H4 (cell line): Measurements from ENCODE around the gene SART3. TPM values are rescaled to one million over a fixed set of nuclear protein-coding genes. Genes with fewer than 3 reads are reported as not detected.
"Not testable (repeated sequence)": the region's sequence is repeated elsewhere in the genome, so short reads cannot be mapped to it uniquely, and the experiment has no call there.

Experiments used
- DNase-seq: peaks from one replicate; pipeline ENCODE4 v3.0.0-alpha.2; 2015; ENCODE audit warnings: low spot score
- total RNA-seq: library from RNA; depleted of rRNA; stranded (reverse); fragments of >200 nt; shearing (Covaris generic); gene quantifications from 2 replicates; pipeline ENCODE4 v1.2.3, GENCODE V29; 2014

SART3 gene
- total RNA-seq, 1 experiment from 2014 or later, result 44.8 TPM

DNA sequence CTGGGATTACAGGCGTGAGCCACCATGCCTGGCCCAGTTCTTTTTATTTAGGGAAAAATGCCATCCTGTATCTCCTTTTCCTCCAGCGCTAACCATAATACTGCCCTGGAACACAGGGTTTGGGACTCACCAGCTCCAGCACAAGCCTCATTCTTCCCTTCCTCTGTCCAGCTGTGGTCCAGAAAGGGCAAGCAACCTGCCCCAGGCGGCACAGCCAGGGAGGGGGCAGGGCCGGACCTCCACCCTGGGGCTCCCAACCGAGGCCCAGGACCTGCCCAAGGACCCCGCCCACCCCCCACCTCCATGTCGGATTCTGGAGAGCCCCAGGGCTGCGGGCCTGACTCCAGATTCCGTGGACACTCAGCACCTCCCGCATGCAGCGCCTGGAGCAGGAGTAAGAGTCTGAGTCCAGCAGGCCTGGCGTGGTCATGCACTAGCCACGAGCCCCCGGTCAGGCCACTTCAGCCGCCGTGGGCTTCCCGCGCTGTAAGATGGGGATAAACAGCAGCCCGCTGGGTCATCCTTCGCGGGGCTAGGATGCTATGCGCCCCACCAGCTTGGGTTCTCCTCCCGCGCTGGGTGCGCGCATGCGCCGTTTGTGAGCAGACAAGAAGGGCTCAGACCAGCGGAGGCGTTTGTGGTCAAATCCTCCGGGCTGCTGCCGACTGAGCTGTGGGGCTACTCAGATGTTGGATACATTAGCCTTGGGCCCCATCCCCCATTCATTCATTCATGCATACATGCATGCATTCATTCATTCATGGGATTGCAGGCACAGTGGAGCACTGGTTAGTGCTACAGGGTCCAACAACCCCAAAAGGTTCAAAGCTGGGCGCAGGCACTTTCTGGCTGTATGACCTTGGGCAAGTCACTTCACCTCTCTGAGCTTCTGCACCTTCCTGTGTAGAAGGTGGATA is 20.6 kb upstream of the SART3 start:
- DNase-seq, result no peak

- no peak for DNase-seq
Observed at GRCh38 chr12:108580531-108580930, 19.6 kb upstream of the SART3 start.

GRCh38 chr12:108578813-108579212 is 17.8 kb upstream of the SART3 start:
- DNase-seq, result no peak

- no peak for DNase-seq
Observed at GRCh38 chr12:108578264-108578663, 17.3 kb upstream of the SART3 start.

GRCh38 chr12:108577458-108577857 is 16.5 kb upstream of the SART3 start:
- no peak for DNase-seq

DNA sequence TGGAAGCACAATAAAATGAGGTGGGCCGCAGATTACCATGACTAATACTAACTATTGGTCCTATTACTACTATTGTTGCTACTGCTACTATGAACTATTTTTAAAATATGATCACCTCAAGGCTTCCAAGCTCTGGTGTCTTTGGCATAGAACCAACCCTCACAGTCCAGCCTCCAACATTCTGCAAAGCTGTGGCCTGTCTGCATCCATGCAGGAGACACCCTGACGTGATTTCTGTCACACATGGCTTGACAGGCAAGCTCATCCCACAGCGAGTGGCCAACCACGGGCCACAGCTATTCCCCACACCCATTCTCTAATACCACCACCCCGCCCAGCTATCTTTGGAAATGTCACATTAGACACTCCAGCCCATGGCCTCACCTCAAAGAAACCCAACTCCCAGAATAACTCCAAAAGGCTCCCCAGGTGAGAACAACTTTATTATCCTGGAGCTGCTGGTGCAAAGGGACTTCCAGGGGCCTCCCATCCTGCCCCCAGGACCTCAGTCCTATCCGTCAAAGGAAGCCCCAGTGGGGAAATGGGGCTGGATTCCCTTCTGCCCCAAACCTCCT is 15.8 kb upstream of the SART3 start:
- no peak for DNase-seq

GRCh38 chr12:108575199-108575912 is 14.4 kb upstream of the SART3 start:
- DNase-seq, result no peak

- not testable (repeated sequence) for DNase-seq
Observed at GRCh38 chr12:108574276-108574675, 13.3 kb upstream of the SART3 start.

- DNase-seq, result no peak
Observed at GRCh38 chr12:108573317-108573716, 12.3 kb upstream of the SART3 start.

DNA sequence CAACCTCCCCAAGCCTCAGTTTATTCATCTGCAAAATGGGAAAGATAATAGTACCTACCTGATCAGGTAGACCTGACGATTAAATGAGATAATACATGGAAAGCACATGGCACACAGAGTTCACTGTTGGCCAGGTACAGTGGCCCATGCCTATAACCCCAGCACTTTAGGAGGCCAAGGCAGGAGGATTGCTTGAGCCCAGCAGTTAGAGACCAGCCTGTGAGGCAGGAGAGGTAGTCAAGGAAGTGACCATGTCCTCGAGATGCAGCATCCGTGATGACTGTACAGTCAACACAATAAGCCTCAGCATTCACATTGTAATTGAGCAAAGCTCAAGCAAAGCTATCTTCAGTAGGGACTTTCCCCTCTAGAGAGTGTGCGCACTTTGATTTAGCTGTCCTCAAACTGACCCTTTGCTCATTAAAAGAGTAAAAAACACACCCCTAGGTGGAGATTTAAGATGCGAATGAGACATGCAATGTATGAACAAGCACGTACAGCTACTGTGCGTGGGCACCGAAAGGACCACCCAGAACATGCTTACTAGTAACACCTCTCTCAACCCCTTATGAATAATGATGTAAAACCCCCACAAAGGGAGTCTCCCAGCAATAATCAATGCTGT is 11.3 kb upstream of the SART3 start:
- no peak for DNase-seq

GRCh38 chr12:108571609-108572165 is 10.7 kb upstream of the SART3 start:
- DNase-seq, result no peak

DNA sequence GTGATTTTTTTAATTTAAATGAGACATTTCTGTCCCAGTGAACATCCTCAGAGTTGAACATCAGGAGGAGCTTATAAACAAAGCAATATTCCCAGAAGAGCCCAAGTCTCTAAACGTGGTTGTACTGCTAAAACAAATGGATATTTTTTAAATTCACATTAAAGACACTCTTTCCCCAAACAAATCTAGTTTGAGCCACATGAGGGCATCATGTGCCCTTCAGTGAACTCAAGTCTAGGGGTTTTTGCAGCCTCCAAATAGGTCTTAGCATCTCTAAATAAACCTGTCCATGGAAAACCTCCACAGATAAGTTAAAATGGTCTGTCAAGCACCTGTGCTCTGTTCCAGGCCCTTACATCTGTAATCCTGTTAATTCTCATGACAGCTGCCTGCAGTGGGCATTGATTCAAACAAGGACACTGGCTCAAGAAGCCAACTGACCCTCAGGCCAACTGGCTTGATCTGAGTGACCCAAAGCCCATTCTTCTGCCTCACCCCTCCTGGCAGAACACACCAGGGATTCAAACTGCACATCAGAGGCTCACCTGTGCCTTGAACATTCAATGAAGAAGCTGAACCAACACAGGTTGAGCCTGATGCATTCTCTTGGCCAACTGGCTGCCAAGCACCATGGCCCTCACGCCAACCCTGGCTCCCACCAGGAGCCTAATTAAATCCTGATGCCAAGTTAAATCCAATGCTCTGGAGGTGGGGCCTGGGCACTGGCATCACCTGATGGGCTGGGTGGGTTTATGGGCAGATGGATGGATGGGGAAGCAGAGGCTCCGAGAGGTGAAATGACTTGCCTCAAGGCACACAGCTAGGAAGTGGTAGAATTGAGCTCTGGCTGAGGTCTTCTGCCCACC is 10.0 kb upstream of the SART3 start:
- DNase-seq, result no peak

DNA sequence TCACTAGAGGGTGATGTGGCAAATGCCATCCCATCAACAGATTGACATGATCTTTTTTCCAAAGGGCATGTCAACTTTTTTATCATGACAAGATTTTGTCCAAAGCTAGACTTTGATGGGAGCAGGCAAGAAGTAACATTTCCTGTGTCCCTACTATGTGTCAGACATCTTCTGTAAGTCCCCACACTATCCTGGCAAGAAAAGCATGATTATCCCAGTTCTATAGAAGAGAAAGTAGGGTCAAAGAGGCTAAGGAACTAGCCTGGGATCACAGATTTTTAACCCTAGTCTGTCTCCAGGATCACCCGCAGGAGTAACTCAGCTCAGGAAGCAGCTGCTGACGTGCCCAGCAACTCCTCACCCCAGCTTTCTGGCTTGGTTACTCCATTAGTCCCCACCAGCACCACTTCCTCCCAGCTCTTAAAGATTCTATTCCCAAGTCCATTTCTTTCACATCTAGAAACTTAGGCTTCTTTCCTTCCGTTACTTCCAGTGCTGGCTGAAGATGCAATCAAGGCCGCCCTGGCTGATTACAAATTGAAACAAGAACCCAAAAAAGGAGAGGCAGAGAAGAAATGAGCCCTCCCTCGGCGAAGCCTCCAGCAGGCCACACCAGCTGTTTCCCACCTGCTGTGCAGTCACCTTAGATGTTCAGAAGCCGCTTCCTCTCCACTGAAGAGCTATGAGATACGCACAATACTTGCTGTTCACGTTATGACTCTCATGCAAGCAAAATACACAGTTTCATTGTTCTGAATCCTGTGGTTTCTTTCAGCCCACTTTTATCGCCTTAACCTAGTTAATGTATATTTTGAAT is 7.6 kb upstream of the SART3 start:
- no peak for DNase-seq

DNA sequence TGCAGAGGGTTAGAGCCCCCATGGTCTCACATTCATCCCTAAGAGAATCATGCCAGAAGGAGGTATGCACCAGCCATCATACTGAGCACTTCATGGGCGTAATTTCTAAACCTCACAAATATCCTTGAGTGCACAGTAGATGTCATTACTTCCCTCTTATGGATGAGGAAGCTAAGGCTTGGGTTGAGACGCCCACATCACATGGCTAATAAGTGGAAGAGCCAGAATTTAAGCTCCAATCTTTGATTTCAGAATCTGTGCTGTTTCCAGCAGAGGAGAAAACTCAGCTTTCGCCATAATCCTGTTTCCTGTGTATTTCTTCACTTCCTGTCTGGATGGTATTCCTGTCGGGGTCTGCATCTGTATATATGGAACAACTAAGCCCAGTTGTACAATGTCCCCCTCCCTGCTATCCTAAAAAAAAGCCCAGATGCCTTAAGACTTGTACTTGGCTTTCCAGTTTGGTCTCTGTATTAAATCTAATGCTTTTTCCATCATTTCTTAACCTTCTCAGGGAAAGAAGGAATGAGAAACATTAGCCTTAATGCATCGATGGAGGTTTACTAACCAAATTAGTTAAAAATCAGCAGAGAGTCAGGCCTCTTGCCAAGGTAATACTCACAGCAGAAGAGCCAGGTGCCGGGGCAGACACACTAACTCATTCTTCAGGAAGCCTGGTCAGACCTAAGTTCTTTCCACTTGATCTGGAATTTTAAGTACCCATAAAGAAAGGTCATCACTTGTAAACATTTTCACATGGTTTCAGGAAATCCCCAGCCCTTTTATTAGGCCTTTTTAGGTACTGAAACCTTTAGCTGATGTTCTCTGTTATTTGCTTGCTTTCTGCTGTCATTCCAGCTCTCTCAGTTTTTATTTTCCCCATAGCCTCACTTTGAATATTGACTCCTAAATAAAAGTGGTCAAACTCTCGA is 6.7 kb upstream of the SART3 start:
- DNase-seq, result no peak

DNA sequence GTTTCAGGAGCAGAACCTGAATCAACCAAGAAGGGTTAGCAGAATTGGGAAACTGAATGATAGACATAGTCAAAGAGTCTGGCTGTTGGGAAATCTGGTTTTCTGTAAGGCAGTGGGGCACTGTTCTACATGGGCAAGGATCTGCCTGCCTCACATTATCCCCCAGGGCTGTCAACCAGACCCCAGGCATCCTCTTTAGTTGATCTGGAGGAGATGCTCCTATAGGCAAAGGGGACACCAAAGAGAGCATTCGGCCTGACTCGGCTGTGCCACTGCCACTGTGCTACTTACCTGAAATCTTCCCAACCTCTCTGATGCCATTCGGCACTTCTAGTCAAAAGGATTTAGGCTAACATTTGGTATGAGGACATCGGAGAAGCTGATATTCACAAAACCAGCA is 5.5 kb upstream of the SART3 start:
- no peak for DNase-seq

- peak; percentile 88 for DNase-seq
Observed at GRCh38 chr12:108565976-108566375, 5.0 kb upstream of the SART3 start.

DNA sequence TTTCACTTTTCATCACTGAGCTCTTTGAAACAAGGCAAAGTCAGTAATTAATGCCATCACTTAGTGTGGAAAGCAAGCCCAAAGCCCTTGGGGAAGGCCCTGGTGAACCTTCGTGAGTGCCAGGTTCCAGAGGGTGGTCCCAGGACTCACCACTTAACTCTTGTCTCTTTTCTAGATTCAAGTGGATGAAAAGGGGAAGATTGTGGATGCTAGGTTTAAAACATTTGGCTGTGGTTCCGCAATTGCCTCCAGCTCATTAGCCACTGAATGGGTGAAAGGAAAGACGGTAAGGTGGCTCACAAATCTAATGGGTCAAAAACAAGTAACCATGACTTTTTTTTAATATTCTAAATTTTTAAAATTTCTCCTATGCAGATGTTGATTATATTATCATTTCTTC is 4.2 kb upstream of the SART3 start:
- no peak for DNase-seq

DNA sequence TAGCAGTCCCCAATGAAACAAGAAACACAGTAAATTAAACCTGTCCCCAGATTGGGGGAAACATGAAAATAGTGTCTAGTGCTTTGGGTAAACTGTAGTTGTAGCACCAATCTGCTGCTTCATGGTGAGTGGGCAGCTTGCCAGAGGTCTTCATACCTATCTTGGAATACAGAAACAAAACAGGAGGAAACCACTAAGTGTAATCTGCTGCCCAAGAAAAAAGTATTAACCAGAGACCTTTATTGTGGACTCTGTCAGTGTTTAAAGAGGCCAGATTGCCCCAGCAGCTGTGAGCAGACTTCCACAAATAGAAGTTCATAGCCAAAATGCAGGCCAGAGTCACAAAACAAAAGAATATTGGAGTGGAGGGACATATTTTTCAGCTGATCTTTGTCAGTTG is 3.8 kb upstream of the SART3 start:
- no peak for DNase-seq

DNA sequence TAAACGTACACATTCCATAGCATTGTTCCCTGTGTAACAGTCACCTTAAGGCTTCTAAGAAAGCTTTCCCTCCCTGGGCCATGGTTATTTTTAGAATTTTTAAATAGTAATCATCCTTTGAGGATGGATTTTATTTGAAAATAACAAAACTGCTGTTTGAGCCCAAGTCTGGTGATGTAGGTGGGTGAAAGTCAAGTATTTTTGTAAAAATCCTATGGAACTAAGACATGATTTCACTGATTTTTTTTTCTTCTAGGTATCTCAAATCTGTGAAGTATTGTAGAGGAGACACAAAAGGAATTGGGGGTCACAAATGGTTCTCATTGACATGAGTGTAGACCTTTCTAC is 2.8 kb upstream of the SART3 start:
- no peak for DNase-seq
